Ishikawa (cell line): ENCODE data around the gene NGDN.

Source experiments
- EGR1 ChIP-seq: IDR thresholded peaks from 2 replicates; pipeline ENCODE4 v1.6.1; 2012
- EP300 ChIP-seq: IDR thresholded peaks from 2 replicates; pipeline ENCODE4 v1.6.1; 2012; ENCODE audit warnings: borderline replicate concordance
- TCF12 ChIP-seq: IDR thresholded peaks from 2 replicates; pipeline ENCODE4 v1.6.1; 2012; ENCODE audit warnings: low read depth

- TF ChIP-seq EGR1 (no peak), EP300 (no peak), TCF12 (no peak)
Observed at GRCh38 chr14:23481979-23482822, 12.7 kb downstream of the NGDN start.
